Ishikawa (cell line): ENCODE results near the gene NT5E.

ENCODE experiments used
- TAF1 ChIP-seq: IDR thresholded peaks from 2 replicates; pipeline ENCODE4 v1.6.1; 2012; ENCODE audit warnings: low read depth, mild to moderate bottlenecking
- TF ChIP-seq, protein P1 (sequence below): IDR thresholded peaks from 2 replicates; pipeline ENCODE4 v1.6.1; 2012; ENCODE audit warnings: low read depth, mild to moderate bottlenecking

- no peak for TF ChIP-seq TAF1
- TF ChIP-seq, protein P1, sequence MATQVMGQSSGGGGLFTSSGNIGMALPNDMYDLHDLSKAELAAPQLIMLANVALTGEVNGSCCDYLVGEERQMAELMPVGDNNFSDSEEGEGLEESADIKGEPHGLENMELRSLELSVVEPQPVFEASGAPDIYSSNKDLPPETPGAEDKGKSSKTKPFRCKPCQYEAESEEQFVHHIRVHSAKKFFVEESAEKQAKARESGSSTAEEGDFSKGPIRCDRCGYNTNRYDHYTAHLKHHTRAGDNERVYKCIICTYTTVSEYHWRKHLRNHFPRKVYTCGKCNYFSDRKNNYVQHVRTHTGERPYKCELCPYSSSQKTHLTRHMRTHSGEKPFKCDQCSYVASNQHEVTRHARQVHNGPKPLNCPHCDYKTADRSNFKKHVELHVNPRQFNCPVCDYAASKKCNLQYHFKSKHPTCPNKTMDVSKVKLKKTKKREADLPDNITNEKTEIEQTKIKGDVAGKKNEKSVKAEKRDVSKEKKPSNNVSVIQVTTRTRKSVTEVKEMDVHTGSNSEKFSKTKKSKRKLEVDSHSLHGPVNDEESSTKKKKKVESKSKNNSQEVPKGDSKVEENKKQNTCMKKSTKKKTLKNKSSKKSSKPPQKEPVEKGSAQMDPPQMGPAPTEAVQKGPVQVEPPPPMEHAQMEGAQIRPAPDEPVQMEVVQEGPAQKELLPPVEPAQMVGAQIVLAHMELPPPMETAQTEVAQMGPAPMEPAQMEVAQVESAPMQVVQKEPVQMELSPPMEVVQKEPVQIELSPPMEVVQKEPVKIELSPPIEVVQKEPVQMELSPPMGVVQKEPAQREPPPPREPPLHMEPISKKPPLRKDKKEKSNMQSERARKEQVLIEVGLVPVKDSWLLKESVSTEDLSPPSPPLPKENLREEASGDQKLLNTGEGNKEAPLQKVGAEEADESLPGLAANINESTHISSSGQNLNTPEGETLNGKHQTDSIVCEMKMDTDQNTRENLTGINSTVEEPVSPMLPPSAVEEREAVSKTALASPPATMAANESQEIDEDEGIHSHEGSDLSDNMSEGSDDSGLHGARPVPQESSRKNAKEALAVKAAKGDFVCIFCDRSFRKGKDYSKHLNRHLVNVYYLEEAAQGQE, result no peak
Measured at GRCh38 chr6:85516168-85516567, 66.3 kb downstream of the NT5E start.
